Stimulated activated CD8-positive, alpha-beta memory T cell treated with anti-CD3 and anti-CD28 coated beads, Interleukin-7, amount 100 ng/mL, for 24 hours (primary cell): ENCODE data around the gene MCTP1.
"Not testable (repeated sequence)": the region's sequence is repeated elsewhere in the genome, so short reads cannot be mapped to it uniquely, and the experiment has no call there.

Experiments
- DNase-seq: peaks from one replicate; pipeline ENCODE4 v3.0.0-alpha.2; 2020; ENCODE audit warnings: low read depth

The MCTP1 gene

GRCh38 chr5:95178046-95178651, 106.7 kb downstream of the MCTP1 start:
- DNase-seq, result no peak

DNA sequence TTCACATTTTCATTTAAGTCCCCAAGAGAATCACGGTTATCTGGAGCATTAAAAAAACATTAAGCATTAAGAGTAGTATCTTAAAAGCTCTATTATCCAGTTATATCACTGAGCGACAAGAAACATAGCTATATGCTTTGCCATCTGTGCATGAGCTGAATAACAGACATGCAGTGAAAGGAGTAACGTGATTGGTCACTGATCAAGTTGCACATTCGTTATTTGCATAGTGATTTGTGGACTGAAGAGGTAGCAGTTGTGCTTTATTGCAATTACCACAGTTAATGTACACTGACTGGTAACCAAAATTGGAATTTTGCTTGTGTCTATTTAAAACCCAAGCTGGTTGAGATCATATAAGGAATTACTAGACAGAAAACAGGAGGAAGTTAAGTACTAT, 107.4 kb downstream of the MCTP1 start:
- no peak for DNase-seq

GRCh38 chr5:95175106-95175505, 109.8 kb downstream of the MCTP1 start:
- no peak for DNase-seq

DNA sequence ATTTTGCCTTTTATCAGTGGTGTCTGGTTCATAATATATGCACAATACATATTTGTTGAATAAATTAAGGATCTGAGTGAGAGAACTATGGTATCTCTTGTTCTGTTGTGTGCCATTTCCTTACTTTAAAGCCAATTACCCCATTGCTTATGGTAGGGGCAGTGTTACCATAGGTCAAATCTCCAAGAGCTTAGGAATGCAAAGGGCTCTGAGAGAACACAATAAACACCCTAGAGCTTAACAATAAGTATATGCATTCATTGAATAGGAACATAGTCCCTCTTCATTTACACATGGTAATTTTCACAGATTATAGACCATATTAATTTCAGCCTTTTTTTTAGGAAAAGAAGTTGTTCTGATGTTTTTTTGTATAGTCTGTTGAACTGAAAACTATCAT, 112.2 kb downstream of the MCTP1 start:
- DNase-seq, result no peak

- DNase-seq, result no peak
Observed at GRCh38 chr5:95164861-95165260, 120.0 kb downstream of the MCTP1 start.

GRCh38 chr5:95163079-95163478, 121.8 kb downstream of the MCTP1 start:
- DNase-seq, result no peak

- no peak for DNase-seq
Observed at GRCh38 chr5:95162231-95162992, 122.5 kb downstream of the MCTP1 start.

DNA sequence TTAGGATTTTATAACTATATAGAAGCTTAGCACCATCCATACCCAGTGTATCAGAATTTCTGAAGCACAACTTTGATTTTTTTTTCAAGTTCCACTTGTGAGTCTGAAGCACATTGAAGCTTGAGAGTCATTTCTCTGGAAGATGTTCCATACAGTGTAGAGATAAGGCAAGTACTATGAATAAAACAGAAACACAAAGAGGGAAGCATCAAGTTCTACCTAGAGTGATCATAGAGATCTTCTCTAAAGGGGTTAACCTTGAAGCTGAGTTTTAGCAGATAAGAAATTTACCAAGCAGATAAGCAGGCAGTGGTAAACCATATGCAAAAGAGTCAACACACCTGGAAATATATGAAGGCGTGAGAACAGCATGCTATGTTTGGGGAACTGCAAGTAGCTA, 125.3 kb downstream of the MCTP1 start:
- DNase-seq, result no peak

DNA sequence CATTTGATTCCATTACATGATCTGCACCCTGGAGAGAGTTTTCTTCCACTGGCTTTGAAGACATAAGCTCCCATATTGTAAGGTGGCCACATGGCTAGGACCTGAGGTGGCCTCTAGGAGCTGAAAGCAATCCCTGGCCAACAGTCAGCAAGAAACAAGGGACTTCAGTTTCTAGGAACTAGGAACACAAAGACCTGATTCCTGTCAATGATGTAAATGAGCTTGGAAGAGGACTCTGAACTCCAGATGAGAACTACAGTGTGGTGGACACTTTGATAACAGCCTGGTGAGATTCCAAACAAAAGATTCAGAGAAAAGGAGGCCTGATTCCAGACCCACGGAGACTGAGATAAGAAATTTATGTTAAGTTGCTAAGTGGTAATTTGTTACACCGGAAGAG, 129.0 kb downstream of the MCTP1 start:
- no peak for DNase-seq

- DNase-seq, result no peak
Observed at GRCh38 chr5:95153511-95153910, 131.4 kb downstream of the MCTP1 start.

- no peak for DNase-seq
Observed at GRCh38 chr5:95152535-95152934, 132.4 kb downstream of the MCTP1 start.

DNA sequence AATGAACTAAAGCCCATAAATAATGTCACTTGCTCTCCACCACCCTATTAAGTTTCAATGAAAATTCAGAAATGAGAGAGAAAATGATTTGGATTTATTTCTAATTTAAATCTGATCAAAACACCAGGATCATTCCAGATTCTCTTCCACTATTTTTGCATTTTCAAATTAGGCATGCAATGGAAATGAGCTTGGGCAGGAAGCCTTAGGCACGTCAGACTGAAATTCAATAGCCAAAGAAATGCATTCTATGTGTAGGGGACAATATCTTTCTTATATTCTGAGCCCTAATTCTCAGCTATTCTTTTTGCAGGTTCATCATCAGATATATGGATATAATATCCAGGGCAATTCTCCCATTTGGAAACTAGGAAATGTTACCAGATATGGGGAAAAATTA, 132.8 kb downstream of the MCTP1 start:
- DNase-seq, result no peak

DNA sequence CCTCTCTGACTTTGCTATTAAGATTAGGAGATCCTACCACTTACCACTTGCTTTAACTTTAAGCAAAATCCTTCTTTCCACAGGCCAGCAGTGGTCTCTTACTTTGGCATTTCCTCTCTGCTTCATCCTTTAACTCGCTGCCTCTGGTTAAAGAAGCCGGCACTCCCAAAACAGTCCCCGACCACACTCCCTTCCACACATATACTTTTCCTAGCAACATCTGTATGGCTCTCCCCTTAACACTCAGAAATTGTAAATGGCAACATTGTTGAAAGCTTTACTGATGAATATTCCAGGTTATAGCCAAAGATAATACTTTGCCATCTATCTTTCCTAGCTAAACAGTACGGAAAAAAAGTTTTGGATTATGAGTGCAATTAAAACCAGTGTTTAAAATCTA, 133.2 kb downstream of the MCTP1 start:
- DNase-seq, result no peak

- DNase-seq, result no peak
Observed at GRCh38 chr5:95149387-95149786, 135.5 kb downstream of the MCTP1 start.

DNA sequence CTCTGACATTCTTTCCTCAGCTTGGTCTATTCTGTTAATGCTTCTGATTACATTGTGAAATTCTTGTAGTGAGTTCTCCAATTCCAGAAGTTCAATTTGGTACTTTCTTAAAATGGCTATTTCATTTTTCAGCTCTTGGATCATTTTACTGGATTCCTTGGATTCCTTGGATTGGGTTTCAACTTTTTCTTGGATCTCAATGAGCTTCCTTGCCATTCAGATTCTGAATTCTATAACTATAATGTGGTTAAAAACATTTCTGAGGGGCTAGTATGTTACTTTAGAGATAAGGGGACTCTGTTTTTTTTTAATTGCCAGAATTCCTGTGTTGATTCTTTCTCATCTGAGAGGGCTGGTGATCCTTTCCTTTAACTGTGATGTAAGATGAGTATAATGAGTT, 136.4 kb downstream of the MCTP1 start:
- no peak for DNase-seq

DNA sequence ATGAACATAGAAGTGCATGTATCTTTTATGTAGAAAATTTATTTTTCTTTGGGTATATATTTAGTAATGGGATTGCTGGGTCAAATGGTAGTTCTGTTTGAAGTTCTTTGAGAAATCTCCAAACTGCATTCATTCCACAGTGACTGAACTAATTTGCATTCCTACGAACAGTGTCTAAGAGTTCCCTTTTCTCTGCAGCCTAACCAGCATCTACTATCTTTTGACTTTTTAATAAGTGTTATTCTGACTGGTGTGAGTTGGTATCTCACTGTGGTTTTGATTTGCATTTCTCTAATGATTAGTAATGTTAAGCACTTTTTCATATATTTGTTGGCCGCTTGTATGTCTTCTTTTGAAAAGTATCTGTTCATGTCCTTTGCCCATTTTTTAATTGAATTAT, 141.0 kb downstream of the MCTP1 start:
- DNase-seq, result not testable (repeated sequence)

DNA sequence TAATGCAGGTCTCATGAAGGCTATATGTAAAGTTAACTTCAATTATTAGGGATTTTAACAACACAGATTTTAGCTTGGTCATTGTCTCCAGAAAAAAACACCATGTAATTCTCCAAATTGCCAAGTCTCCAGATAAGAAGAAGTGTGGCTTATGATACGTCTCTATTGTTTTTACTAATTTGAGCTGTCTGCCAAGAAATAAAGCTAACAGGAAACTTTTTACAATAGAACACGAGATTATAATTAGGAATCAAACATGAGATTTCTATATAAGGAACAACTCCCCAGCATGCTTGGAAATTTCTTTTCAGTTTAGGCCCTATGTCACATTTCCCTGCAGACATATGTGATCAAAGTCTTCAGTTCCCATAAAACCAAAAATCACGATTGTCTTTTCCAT, 142.7 kb downstream of the MCTP1 start:
- no peak for DNase-seq

DNA sequence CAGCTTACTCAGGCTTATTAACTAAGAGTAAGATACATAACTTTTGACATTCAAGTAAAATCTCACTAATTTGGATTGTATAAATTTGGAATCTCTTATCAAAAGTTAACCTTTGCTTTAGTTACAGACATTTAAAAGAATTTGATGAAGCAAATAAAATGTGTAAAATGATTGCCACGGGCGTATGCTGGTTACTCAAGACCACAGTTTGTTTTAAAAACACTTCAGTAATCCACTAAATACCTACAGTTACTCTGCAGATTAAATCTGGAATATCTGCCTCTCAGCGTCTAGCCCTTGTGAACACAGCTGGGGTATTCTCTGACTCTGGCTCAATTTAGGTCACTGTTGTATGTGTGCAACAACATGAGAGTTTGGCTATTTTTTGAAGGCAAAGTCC, 143.8 kb downstream of the MCTP1 start:
- DNase-seq, result no peak

DNA sequence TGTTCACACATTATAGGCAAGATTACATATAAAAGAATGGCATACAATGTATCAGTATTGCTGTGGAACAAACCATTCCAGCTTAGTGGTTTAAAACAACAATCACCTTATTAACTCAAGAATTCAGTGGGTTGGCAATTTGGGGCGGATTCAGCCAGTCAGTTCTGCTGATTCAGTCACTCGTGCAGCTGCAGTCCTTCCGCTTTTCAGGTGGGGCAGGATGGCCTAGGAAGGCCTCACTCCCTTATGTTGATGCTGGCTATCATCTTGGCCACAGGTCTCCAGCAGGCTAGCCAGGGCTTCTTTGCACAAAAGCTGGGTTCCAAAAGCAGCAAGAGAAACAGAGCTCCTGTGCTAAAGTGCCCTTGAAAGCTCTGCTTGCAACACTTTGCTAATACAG, 150.6 kb downstream of the MCTP1 start:
- no peak for DNase-seq

DNA sequence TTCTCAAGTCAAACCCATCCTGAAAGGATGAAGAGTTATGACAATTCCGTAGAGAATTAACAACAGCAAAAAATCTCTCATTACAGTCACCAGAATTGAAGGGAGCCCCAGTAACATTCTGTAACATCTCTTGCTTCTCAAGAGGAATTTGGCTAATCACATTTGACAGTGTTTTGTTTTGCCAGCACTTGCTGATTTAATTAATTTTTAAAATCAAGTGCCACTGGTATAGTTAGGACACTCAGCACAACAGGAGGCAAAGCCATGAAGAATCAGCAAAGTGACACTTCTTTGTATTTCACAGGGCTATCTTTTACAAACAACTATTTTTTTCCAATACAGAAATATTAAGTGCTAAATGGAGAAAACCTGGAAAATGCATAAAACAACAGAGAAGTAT, 152.8 kb downstream of the MCTP1 start:
- no peak for DNase-seq

GRCh38 chr5:95130941-95131340, 154.0 kb downstream of the MCTP1 start:
- DNase-seq, result no peak

DNA sequence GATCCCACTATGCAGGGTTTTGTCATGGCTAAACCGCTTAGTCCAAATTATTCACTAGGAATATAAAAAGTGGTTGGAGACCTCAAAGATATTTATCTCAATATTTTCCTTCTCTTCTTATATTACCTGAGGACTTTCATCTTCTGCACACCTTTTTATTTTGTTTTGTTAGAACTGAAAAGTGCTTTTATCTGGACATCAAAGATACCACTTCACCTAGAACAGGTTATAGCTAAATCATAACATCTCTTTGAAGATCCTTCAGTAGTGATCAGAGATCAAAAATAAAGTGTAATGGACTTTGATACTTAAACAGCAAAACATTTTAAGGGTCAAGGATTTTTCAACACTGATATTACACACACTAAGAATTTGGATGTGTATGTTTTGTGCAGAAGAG, 160.2 kb downstream of the MCTP1 start:
- DNase-seq, result no peak

DNA sequence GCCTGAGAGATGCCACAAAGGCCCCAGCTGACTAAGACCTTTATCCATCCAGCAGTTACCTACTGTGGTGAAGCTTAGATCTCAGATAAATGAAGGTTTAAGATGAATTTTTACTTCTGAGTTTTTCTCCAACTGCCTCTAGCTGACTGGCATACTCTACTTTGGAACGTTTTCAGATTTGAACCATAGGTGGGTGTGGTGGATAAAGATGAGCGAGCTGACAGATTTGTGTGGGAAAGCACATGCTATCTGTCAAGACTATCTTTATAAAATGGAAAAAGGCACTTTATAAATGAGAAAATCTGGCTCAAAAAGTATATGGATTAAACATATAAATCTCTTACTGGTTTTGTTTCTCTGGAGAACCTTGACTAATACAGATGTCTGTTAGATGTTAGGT, 160.8 kb downstream of the MCTP1 start:
- DNase-seq, result no peak

DNA sequence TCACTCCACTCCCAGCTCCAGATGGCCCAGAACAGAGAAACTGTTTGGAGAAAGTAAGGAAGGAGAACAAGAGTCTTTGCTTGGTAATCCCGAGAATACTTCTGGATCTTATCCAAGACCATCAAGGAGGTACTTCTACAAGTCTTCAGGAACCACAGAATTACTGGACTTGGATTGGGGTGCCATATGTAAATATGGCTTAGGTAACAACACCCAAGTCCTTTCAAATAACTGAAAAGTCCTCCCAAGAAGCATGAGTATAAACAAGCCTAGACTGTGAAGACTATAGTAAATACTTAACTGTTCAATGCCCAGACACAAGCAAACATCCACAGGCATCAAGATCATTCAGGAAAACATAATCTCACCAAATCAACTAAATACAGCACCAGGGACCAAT, 170.0 kb downstream of the MCTP1 start:
- no peak for DNase-seq
